ENCODE data around the gene SLC44A3.

DNA sequence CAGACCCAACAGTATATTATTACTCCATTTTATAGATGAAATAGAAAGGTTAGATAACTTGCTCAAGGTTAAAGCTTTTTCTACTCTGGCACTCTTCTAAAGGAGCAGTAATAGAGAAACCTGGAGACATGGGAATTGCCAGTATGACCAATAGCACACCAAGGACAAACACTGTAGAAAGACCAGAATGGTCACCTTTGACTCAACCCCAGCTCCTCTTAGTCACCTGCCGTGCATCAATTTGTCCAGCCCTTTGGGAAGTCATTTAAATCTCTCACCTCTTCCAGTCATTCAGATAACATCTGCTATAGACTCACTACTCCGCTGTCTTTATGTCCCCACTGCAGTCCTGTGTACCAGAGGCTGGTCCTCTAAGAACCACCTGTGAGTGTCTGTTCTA, 23.9 kb upstream of the SLC44A3 start:
- no peak for TF ChIP-seq EZH2 (IDR thresholded peaks at IDR 0.05; ENCODE audit: low read length, missing control alignments)
- TF ChIP-seq, protein P1, sequence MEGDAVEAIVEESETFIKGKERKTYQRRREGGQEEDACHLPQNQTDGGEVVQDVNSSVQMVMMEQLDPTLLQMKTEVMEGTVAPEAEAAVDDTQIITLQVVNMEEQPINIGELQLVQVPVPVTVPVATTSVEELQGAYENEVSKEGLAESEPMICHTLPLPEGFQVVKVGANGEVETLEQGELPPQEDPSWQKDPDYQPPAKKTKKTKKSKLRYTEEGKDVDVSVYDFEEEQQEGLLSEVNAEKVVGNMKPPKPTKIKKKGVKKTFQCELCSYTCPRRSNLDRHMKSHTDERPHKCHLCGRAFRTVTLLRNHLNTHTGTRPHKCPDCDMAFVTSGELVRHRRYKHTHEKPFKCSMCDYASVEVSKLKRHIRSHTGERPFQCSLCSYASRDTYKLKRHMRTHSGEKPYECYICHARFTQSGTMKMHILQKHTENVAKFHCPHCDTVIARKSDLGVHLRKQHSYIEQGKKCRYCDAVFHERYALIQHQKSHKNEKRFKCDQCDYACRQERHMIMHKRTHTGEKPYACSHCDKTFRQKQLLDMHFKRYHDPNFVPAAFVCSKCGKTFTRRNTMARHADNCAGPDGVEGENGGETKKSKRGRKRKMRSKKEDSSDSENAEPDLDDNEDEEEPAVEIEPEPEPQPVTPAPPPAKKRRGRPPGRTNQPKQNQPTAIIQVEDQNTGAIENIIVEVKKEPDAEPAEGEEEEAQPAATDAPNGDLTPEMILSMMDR (conservative IDR thresholded peaks at IDR 0.05 in 1 of 2, IDR thresholded peaks at IDR 0.05 in 1 of 2; ENCODE audit: low read depth in 1 of 2, low read length in 2 of 2) = no peak
